GM12878 (cell line): ENCODE results near the gene RIT2. TPM values are rescaled to one million over a fixed set of nuclear protein-coding genes. Genes with fewer than 3 reads are reported as not detected.

Source experiments
- ATAC-seq: fragments of 200-7000 bp; cut with Tn5 transposase; 3 replicates; pipeline ENCODE4 v1.9.1; 2020; ENCODE audit warnings: mild to moderate bottlenecking, moderate library complexity
- BruUV-seq: library from RNA; stranded (reverse); fragments of 400-500 nt; replicated peaks from 2 replicates; lab custom pipeline; 2021; lab: Mats Ljungman, UMichigan
- CTCF ChIA-PET: fragments of 300-600 bp; sonication (Branson Sonifier 250); formaldehyde crosslinking; extraction: SDS; loops from one replicate; lab custom pipeline; 2021; ENCODE audit warnings: inconsistent platforms; lab: Yijun Ruan, JAX
- POLR2A ChIA-PET: fragments of 350-600 bp; formaldehyde crosslinking; extraction: SDS; loops from one replicate; lab custom pipeline; 2021; ENCODE audit warnings: inconsistent platforms; lab: Charles Lee
- RAD21 ChIA-PET: fragments of 300-600 bp; sonication (Branson Sonifier 250); formaldehyde crosslinking; loops from one replicate; lab custom pipeline; 2023; ENCODE audit warnings: antibody characterized with exemption; ENCODE audit not compliant: unreplicated experiment; lab: Charles Lee
- SMC1A ChIA-PET: fragments of 300-600 bp; sonication (Branson Sonifier 250); formaldehyde crosslinking; loops from one replicate; lab custom pipeline; 2023; ENCODE audit not compliant: unreplicated experiment, uncharacterized antibody; lab: Charles Lee
- DNase-seq: peaks from one replicate; pipeline ENCODE4 v3.0.0-alpha.2; 2011; ENCODE audit warnings: low read depth, low spot score
- FAIRE-seq: peaks from 3 replicates; lab custom pipeline; 2011; peaks lifted over from hg19 to GRCh38; lab: Jason Lieb, UNC
- H2AFZ ChIP-seq: 2 replicates; pipeline ENCODE4 v1.6.0; 2011; ENCODE audit warnings: low read depth, low read length, control low read depth; ENCODE audit not compliant: control insufficient read depth
- H3K27ac ChIP-seq: 2 replicates; pipeline ENCODE4 v1.5.1; 2011; ENCODE audit warnings: control low read depth; ENCODE audit not compliant: control insufficient read depth, insufficient read depth
- H3K27me3 ChIP-seq, 2 experiments: replicated peaks in 1 of 2; 2 replicates each; pipeline versions ENCODE4 v1.6.0 to v1.6.1; 2011; ENCODE audit warnings: low read length in 1 of 2; ENCODE audit not compliant: control insufficient read depth in 2 of 2, insufficient read depth in 2 of 2
- H3K36me3 ChIP-seq, 2 experiments: 2 replicates each; pipeline ENCODE4 v1.5.1; 2011; ENCODE audit warnings: low read length in 1 of 2; ENCODE audit not compliant: control insufficient read depth in 2 of 2, insufficient read depth in 2 of 2
- H3K4me1 ChIP-seq: 2 replicates; pipeline ENCODE4 v1.6.1; 2011; ENCODE audit warnings: mild to moderate bottlenecking, low read length, moderate library complexity, mixed read lengths; ENCODE audit not compliant: control insufficient read depth, insufficient read depth
- H3K4me2 ChIP-seq: 2 replicates; pipeline ENCODE4 v1.6.0; 2011; ENCODE audit warnings: control low read depth; ENCODE audit not compliant: control insufficient read depth, insufficient read depth
- H3K4me3 ChIP-seq: fragments of 200-600 bp; sonication (generic); 2 replicates; pipeline ENCODE4 v1.5.1; 2016
- H3K79me2 ChIP-seq: 2 replicates; pipeline ENCODE4 v1.6.0; 2011; ENCODE audit warnings: low read length; ENCODE audit not compliant: control insufficient read depth, insufficient read depth
- H3K9ac ChIP-seq: 2 replicates; pipeline ENCODE4 v1.8.0; 2011; ENCODE audit warnings: low read length, control low read depth, mixed read lengths; ENCODE audit not compliant: control insufficient read depth, insufficient read depth
- H3K9me3 ChIP-seq: replicated peaks from 3 replicates; pipeline ENCODE4 v1.5.1; 2011; ENCODE audit warnings: mild to moderate bottlenecking, low read length; ENCODE audit not compliant: control insufficient read depth, insufficient read depth
- H4K20me1 ChIP-seq: 2 replicates; pipeline ENCODE4 v1.6.0; 2011; ENCODE audit not compliant: control insufficient read depth, insufficient read depth
- ASH2L ChIP-seq: fragments of 300-600, 200-600 bp; sonication (generic); IDR thresholded peaks from 2 replicates; pipeline ENCODE4 v1.6.1; 2017; ENCODE audit warnings: low read depth, mild to moderate bottlenecking, borderline replicate concordance
- CBX3 ChIP-seq: fragments of 200-600 bp; sonication (generic); IDR thresholded peaks from 2 replicates; pipeline ENCODE4 v1.6.1; 2016; ENCODE audit warnings: low read depth, borderline replicate concordance
- CREM ChIP-seq: IDR thresholded peaks from 2 replicates; pipeline ENCODE4 v1.6.1; 2014; ENCODE audit warnings: antibody characterized with exemption, low read depth
- DPF2 ChIP-seq: fragments of 450-650 bp; IDR thresholded peaks from 2 replicates; pipeline ENCODE4 v1.6.1; 2017; ENCODE audit warnings: mild to moderate bottlenecking
- E2F4 ChIP-seq: IDR thresholded peaks from 2 replicates; pipeline ENCODE4 v1.6.1; 2012; ENCODE audit warnings: low read depth, low read length, improper control_type of control experiment
- E2F8 ChIP-seq: fragments of 450-650 bp; IDR thresholded peaks from 2 replicates; pipeline ENCODE4 v1.6.1; 2018; ENCODE audit warnings: mild to moderate bottlenecking, low read depth, moderate library complexity; ENCODE audit not compliant: partially characterized antibody
- IKZF2 ChIP-seq, 2 experiments: fragments of 450-650 bp; IDR thresholded peaks; 2 replicates each; pipeline ENCODE4 v1.6.1; 2017; ENCODE audit warnings: mild to moderate bottlenecking in 2 of 2, moderate library complexity in 2 of 2
- JUNB ChIP-seq: IDR thresholded peaks from 2 replicates; pipeline ENCODE4 v1.6.1; 2016; ENCODE audit warnings: antibody characterized with exemption, mild to moderate bottlenecking
- NFIC ChIP-seq: IDR thresholded peaks from 2 replicates; pipeline ENCODE4 v1.6.1; 2012; ENCODE audit warnings: low read depth, mild to moderate bottlenecking, inconsistent platforms, low read length, moderate library complexity
- SPI1 ChIP-seq: IDR thresholded peaks from 2 replicates; pipeline ENCODE4 v1.6.1; 2011; ENCODE audit warnings: low read depth, mild to moderate bottlenecking, low read length, moderate library complexity, borderline replicate concordance; ENCODE audit not compliant: insufficient read depth
- TCF7 ChIP-seq: IDR thresholded peaks from 2 replicates; pipeline ENCODE4 v1.6.1; 2014; ENCODE audit warnings: antibody characterized with exemption, borderline replicate concordance
- WGBS: methylation state at CpG from one replicate; pipeline ENCODE4 v1.1.6; 2016; ENCODE audit warnings: low lambda C conversion rate; ENCODE audit not compliant: insufficient replicate concordance, insufficient coverage; ENCODE audit errors: missing lambda C conversion rate; 5-methylcytosine and 5-hydroxymethylcytosine counted together
- in situ Hi-C: fragments of 300-500 bp; cut with MboI; formaldehyde crosslinking; loops from 9 replicates; pipeline ENCODE4 v1.14.3; 2018; ENCODE audit warnings: mixed read lengths
- intact Hi-C: fragments of 100-400 bp; cut with micrococcal nuclease; formaldehyde crosslinking; loops from one replicate; pipeline ENCODE4 v1.14.2; 2022; ENCODE audit not compliant: unreplicated experiment
- polyA plus RNA-seq, 11 experiments: library from polyadenylated mRNA; depleted of rRNA in 4 of 11; unstranded in 6 of 11; stranded (reverse) in 5 of 11; fragments of >200 nt; fragmentation: Nextera tagmentation in 4 of 11; fragmentation: Illumina TruSeq in 1 of 11; extraction: Ambion mirVana in 4 of 11; extraction: Trizol in 1 of 11; gene quantifications; 1 replicate in 1 of 11; 2 replicates in 10 of 11; pipeline versions ENCODE4 v1.2.1 to v1.2.3, GENCODE V29; 2011 to 2016; ENCODE audit warnings: inconsistent platforms in 2 of 11, missing spikeins in 2 of 11, low read depth in 1 of 11
- total RNA-seq, 4 experiments: library from RNA; depleted of rRNA in 3 of 4; stranded (reverse); fragments of >200 nt in 3 of 4; fragmentation: Illumina TruSeq in 1 of 4; extraction: Trizol in 1 of 4; gene quantifications; 2 replicates each; pipeline versions ENCODE4 v1.2.1 to v1.2.3, GENCODE V29; 2013 to 2021
- TF ChIP-seq, protein P1 (sequence below): IDR thresholded peaks from 2 replicates; pipeline ENCODE4 v1.6.1; 2012; ENCODE audit warnings: low read length, inconsistent platforms
- TF ChIP-seq, protein P2 (sequence below): fragments of 450-650 bp; IDR thresholded peaks from 2 replicates; pipeline ENCODE4 v1.6.1; 2017; ENCODE audit warnings: mild to moderate bottlenecking, low read depth, inconsistent platforms; ENCODE audit not compliant: poor library complexity, severe bottlenecking

RIT2 gene
- total and polyA plus RNA-seq, 10 of the 15 experiments (the other 5 are each of a cell fraction or from before 2014, with no cell fraction given): not detected

- no peak for TF ChIP-seq CREM
- no peak for TF ChIP-seq CBX3
- no peak for TF ChIP-seq DPF2
These were observed 86.1 kb downstream of the RIT2 start (continued) for GRCh38 chr18:43029414-43029813.

DNA sequence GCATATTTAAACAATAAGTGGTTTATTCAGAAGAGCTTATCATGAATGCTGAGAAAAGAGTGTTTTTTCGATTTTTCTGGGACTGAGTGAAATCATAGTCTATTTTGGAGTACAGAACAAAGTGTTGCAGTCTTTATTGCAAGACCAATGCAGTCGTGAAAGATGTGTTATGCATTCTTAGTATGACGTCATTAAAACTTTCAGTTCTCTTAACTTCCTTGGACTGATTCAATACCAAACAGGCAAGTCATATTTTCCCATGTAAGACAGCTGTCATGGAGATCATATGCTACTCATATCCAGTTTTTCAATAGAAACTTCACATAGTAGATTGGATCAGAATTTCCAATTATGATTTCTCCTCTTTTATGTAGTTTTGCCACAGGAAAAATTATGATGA is 92.6 kb downstream of the RIT2 start:
- Histone ChIP-seq H3K27me3 (no peaks in the 10 kb centered on the region), H2AFZ (no peak overlapping the region), H4K20me1 (no peaks in the 10 kb centered on the region), H3K9me3 (no peaks in the 10 kb centered on the region), H3K36me3 (no peaks in the 10 kb centered on the region), H3K4me3 (no peak overlapping the region), H3K9ac (no peak overlapping the region), H3K4me2 (no peak overlapping the region), H3K79me2 (no peaks in the 10 kb centered on the region), H3K27ac (no peak overlapping the region), H3K4me1 (no peaks in the 10 kb centered on the region)
- RAD21 ChIA-PET: no interaction called here
- 11% methylated on average over 3 of the region's 3 CpGs for WGBS
- no TSS peak for BruUV-seq
- intact Hi-C loops (no loop called here), in situ Hi-C loops (no loop called here)
- CTCF ChIA-PET: no interaction called here
- POLR2A ChIA-PET: no interaction called here
- FAIRE-seq (no peak), DNase-seq (no peak), ATAC-seq (peak; percentile 59)
- SMC1A ChIA-PET: interaction anchor here (1.5 kb wide), 1 partner anchor 11 kb away, joined by 3 read pairs; no protein-coding TSS in a partner anchor
- no peak for TF ChIP-seq ASH2L
- peak; percentile 25; the same call in 1 of the 2 replicates for TF ChIP-seq DPF2
- peak; percentile 92 for TF ChIP-seq JUNB
- no peak for TF ChIP-seq TCF7
- peak; percentile 47; the same call in 1 of the 2 replicates for TF ChIP-seq NFIC
- TF ChIP-seq E2F4: no peak
- TF ChIP-seq, protein P1, sequence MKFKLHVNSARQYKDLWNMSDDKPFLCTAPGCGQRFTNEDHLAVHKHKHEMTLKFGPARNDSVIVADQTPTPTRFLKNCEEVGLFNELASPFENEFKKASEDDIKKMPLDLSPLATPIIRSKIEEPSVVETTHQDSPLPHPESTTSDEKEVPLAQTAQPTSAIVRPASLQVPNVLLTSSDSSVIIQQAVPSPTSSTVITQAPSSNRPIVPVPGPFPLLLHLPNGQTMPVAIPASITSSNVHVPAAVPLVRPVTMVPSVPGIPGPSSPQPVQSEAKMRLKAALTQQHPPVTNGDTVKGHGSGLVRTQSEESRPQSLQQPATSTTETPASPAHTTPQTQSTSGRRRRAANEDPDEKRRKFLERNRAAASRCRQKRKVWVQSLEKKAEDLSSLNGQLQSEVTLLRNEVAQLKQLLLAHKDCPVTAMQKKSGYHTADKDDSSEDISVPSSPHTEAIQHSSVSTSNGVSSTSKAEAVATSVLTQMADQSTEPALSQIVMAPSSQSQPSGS: peak; percentile 32; the same call in 1 of the 2 replicates
- TF ChIP-seq, protein P2, sequence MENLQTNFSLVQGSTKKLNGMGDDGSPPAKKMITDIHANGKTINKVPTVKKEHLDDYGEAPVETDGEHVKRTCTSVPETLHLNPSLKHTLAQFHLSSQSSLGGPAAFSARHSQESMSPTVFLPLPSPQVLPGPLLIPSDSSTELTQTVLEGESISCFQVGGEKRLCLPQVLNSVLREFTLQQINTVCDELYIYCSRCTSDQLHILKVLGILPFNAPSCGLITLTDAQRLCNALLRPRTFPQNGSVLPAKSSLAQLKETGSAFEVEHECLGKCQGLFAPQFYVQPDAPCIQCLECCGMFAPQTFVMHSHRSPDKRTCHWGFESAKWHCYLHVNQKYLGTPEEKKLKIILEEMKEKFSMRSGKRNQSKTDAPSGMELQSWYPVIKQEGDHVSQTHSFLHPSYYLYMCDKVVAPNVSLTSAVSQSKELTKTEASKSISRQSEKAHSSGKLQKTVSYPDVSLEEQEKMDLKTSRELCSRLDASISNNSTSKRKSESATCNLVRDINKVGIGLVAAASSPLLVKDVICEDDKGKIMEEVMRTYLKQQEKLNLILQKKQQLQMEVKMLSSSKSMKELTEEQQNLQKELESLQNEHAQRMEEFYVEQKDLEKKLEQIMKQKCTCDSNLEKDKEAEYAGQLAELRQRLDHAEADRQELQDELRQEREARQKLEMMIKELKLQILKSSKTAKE: no peak
- peak; percentile 27; the same call in 1 of the 2 replicates for TF ChIP-seq SPI1
- TF ChIP-seq CREM: peak; percentile 70
- TF ChIP-seq IKZF2 (IDR thresholded peaks at IDR 0.05): peak; percentile 29 to 52; a peak in 2 of 4 replicates
- no peak for TF ChIP-seq E2F8
